Upper lobe of right lung (tissue), 1 donor: ENCODE measurements around the gene RRBP1. TPM values are rescaled to one million over a fixed set of nuclear protein-coding genes. Genes with fewer than 3 reads are reported as not detected.

Experiments used
- ATAC-seq: fragments of 200-7000 bp; cut with Tn5 transposase; one replicate; pipeline ENCODE4 v1.9.1; 2020; ENCODE audit warnings: mild to moderate bottlenecking, moderate library complexity
- DNase-seq: peaks from one replicate; pipeline ENCODE4 v3.0.0-alpha.2; 2020
- H3K27ac ChIP-seq: fragments of 200-600 bp; one replicate; pipeline ENCODE4 v1.8.0; 2022
- H3K27me3 ChIP-seq: fragments of 200-600 bp; one replicate; pipeline ENCODE4 v1.8.0; 2022; ENCODE audit warnings: mild to moderate bottlenecking
- H3K36me3 ChIP-seq: fragments of 200-600 bp; one replicate; pipeline ENCODE4 v1.8.0; 2022
- H3K4me1 ChIP-seq: fragments of 200-600 bp; one replicate; pipeline ENCODE4 v1.8.0; 2022
- H3K4me3 ChIP-seq: fragments of 200-600 bp; one replicate; pipeline ENCODE4 v1.8.0; 2022; ENCODE audit warnings: mild to moderate bottlenecking
- H3K9me3 ChIP-seq: fragments of 200-600 bp; one replicate; pipeline ENCODE4 v1.8.0; 2022
- intact Hi-C: fragments of 100-400 bp; cut with DNase I; formaldehyde crosslinking; loops from one replicate; pipeline ENCODE4 v1.11.0; 2022
- total RNA-seq: library from RNA; stranded (reverse); fragmentation: NEBNext Ultra II Directional; extraction: Animal tissue kit (Norgen Biotek cat#: 25700); gene quantifications from one replicate; pipeline ENCODE4 v1.2.1, GENCODE V29; 2021
- TF ChIP-seq, protein P1 (sequence below): fragments of 200-600 bp; IDR thresholded peaks from one replicate; pipeline ENCODE4 v1.8.0; 2022; ENCODE audit warnings: antibody characterized with exemption
- donor health status: DM: no; HTN: yes; CAD: no; lungs with severe emphysema.

Gene RRBP1
- total RNA-seq, 1 donor from 2014 or later = 166 TPM

- Histone ChIP-seq H3K9me3 (no peaks in the 10 kb centered on the region), H3K4me1 (peaks cover 57% of the 10 kb centered on the region), H3K27ac (peak overlapping the region; percentile 95), H3K27me3 (no peaks in the 10 kb centered on the region), H3K4me3 (no peak overlapping the region), H3K36me3 (peaks cover 23% of the 10 kb centered on the region)
- TF ChIP-seq, protein P1, sequence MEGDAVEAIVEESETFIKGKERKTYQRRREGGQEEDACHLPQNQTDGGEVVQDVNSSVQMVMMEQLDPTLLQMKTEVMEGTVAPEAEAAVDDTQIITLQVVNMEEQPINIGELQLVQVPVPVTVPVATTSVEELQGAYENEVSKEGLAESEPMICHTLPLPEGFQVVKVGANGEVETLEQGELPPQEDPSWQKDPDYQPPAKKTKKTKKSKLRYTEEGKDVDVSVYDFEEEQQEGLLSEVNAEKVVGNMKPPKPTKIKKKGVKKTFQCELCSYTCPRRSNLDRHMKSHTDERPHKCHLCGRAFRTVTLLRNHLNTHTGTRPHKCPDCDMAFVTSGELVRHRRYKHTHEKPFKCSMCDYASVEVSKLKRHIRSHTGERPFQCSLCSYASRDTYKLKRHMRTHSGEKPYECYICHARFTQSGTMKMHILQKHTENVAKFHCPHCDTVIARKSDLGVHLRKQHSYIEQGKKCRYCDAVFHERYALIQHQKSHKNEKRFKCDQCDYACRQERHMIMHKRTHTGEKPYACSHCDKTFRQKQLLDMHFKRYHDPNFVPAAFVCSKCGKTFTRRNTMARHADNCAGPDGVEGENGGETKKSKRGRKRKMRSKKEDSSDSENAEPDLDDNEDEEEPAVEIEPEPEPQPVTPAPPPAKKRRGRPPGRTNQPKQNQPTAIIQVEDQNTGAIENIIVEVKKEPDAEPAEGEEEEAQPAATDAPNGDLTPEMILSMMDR = no peak
- ATAC-seq (no peak), DNase-seq (no peak)
- intact Hi-C loops = no loop called here
Observed at GRCh38 chr20:17678886-17679285, 3.2 kb downstream of the RRBP1 start.

GRCh38 chr20:17678295-17678694 is 3.7 kb downstream of the RRBP1 start:
- H3K27me3 ChIP-seq = no peaks in the 10 kb centered on the region
- intact Hi-C loops = no loop called here
- DNase-seq = no peak
- H3K36me3 ChIP-seq = peaks cover 23% of the 10 kb centered on the region
- no peaks in the 10 kb centered on the region for H3K9me3 ChIP-seq
- ATAC-seq = no peak
- H3K27ac ChIP-seq = no peak overlapping the region
- peaks cover 61% of the 10 kb centered on the region for H3K4me1 ChIP-seq
- TF ChIP-seq, protein P1 = no peak
- no peak overlapping the region for H3K4me3 ChIP-seq

DNA sequence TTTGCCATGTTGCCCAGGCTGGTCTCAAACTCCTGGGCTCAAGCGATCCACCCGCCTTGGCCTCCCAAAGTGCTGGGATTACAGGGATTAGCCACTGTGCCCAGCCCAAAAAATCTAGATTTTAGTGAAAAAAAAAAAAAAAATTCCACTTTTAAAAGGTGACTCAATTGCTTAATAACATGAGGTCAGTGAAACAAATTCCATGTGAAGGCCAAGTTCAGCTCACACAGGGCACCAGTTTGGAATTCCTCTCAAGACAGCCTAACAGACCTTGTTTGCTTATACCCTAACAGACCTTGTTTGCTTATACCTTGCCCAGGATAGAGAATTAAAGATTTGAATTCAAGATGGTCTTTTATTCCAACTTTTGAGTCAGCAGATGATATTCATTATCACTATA is 5.1 kb downstream of the RRBP1 start:
- intact Hi-C loops = no loop called here

GRCh38 chr20:17676378-17676759 is 5.7 kb downstream of the RRBP1 start:
- no peak overlapping the region for H3K4me3 ChIP-seq
- intact Hi-C loops = no loop called here
- peaks cover 23% of the 10 kb centered on the region for H3K36me3 ChIP-seq
- TF ChIP-seq, protein P1 = no peak
- no peaks in the 10 kb centered on the region for H3K27me3 ChIP-seq
- DNase-seq (no peak), ATAC-seq (no peak)
- H3K27ac ChIP-seq = no peak overlapping the region
- H3K4me1 ChIP-seq = peaks cover 63% of the 10 kb centered on the region
- H3K9me3 ChIP-seq = no peaks in the 10 kb centered on the region

More for the DNA sequence above, 5.1 kb downstream of the RRBP1 start:
- ATAC-seq (no peak), DNase-seq (no peak)
- Histone ChIP-seq H3K9me3 (no peaks in the 10 kb centered on the region), H3K4me1 (peaks cover 58% of the 10 kb centered on the region), H3K36me3 (peaks cover 23% of the 10 kb centered on the region), H3K4me3 (no peak overlapping the region), H3K27ac (no peak overlapping the region), H3K27me3 (no peaks in the 10 kb centered on the region)
- TF ChIP-seq, protein P1 = no peak

- Histone ChIP-seq H3K4me1 (peaks cover 70% of the 10 kb centered on the region), H3K9me3 (no peaks in the 10 kb centered on the region), H3K4me3 (no peak overlapping the region), H3K36me3 (peaks cover 23% of the 10 kb centered on the region), H3K27me3 (no peaks in the 10 kb centered on the region), H3K27ac (no peak overlapping the region)
- intact Hi-C loops = no loop called here
- DNase-seq (no peak), ATAC-seq (no peak)
- TF ChIP-seq, protein P1 = no peak
Observed at GRCh38 chr20:17675519-17676377, 6.3 kb downstream of the RRBP1 start.
